Measurements from ENCODE around the gene CD164. TPM values are rescaled to one million over a fixed set of nuclear protein-coding genes. Genes with fewer than 3 reads are reported as not detected.

Gene CD164
- total and polyA plus RNA-seq, 2 of the 13 experiments (the other 11 are each of a cell fraction or from before 2014, with no cell fraction given), result 222 to 293 TPM

DNA sequence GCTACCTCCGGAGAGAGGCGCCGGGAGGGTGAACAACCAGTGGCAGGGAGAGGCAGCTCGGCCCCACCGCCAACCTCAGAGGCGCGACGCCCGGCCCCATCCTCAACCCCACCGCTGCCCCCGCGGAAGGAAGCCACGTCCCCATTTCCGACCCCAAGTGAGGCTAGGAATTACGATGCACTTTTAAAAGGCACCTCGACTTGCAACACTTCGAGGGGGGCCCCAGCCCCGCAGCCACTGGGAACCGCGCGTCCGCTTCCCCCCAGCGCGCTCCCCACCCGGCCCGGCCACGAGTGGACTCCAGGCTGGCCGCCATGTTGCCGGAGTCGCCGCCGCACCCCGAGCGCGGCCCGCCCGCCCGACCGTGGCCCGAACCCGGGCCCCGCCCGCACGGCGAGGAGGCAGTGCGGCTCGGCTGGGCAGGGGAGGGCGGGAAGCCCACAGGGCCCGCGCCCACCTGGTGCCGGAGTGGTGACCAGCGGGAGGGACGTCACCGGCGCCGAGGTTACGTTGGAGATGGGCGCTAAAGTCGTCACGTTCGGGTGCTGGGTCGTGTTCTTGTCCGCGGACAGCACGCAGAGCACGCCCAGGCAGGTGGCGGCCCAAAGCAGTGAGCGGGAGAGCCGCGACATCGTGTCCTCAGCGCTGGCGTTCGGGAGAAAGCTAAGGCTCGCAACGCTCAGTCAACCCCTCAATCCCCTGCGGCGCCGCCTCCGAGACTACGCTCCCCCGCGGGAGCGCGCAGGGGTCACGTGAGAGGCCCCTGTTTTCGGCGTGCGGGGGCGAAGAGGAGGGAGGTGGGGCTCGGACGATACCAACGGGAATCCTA is at the start of gene CD164 (continued):
- TF ChIP-seq ZNF10 (CRISPR knock-in tag; IDR thresholded peaks at IDR 0.05; ENCODE audit: borderline replicate concordance, low read depth) (0 out of 2 replicates have a peak, but pooled peaks have one; percentile 43), NCOA2 (CRISPR knock-in tag; IDR thresholded peaks at IDR 0.05) (no peak; the same call in 1 of the 2 replicates), ZNF484 (CRISPR knock-in tag; IDR thresholded peaks at IDR 0.05; ENCODE audit: borderline replicate concordance, low read depth) (no peak), NFYB (CRISPR knock-in tag; IDR thresholded peaks at IDR 0.05) (no peak; the same call in 1 of the 2 replicates), POLR2G (IDR thresholded peaks at IDR 0.05; ENCODE audit: low read depth, low read length) (peak; percentile 90), ZIK1 (CRISPR knock-in tag; IDR thresholded peaks at IDR 0.05; ENCODE audit: borderline replicate concordance, low read depth) (peak; percentile 83), ASH2L (IDR thresholded peaks at IDR 0.05; ENCODE audit: insufficient read length, low read depth, low read length) (peak; percentile 8), AGO2 (optimal IDR thresholded peaks at IDR 0.05; ENCODE audit: low read depth, low read length) (peak; percentile 87), PLSCR1 (CRISPR knock-in tag; IDR thresholded peaks at IDR 0.05; ENCODE audit: borderline replicate concordance) (no peak), ZNF44 (CRISPR knock-in tag; IDR thresholded peaks at IDR 0.05) (no peak), EZH2 (conservative IDR thresholded peaks at IDR 0.05; ENCODE audit: low read depth, low read length) (no peak), ZBTB10 (CRISPR knock-in tag; IDR thresholded peaks at IDR 0.05; ENCODE audit: borderline replicate concordance) (no peak; the same call in 1 of the 2 replicates)
- TF ChIP-seq, protein P1, sequence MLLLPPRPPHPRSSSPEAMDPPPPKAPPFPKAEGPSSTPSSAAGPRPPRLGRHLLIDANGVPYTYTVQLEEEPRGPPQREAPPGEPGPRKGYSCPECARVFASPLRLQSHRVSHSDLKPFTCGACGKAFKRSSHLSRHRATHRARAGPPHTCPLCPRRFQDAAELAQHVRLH (CRISPR knock-in tag; IDR thresholded peaks at IDR 0.05; ENCODE audit: borderline replicate concordance, low read depth), result no peak; the same call in 1 of the 2 replicates
- TF ChIP-seq, protein P2, sequence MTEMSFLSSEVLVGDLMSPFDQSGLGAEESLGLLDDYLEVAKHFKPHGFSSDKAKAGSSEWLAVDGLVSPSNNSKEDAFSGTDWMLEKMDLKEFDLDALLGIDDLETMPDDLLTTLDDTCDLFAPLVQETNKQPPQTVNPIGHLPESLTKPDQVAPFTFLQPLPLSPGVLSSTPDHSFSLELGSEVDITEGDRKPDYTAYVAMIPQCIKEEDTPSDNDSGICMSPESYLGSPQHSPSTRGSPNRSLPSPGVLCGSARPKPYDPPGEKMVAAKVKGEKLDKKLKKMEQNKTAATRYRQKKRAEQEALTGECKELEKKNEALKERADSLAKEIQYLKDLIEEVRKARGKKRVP (CRISPR knock-in tag; IDR thresholded peaks at IDR 0.05), result no peak
- TF ChIP-seq, protein P3, sequence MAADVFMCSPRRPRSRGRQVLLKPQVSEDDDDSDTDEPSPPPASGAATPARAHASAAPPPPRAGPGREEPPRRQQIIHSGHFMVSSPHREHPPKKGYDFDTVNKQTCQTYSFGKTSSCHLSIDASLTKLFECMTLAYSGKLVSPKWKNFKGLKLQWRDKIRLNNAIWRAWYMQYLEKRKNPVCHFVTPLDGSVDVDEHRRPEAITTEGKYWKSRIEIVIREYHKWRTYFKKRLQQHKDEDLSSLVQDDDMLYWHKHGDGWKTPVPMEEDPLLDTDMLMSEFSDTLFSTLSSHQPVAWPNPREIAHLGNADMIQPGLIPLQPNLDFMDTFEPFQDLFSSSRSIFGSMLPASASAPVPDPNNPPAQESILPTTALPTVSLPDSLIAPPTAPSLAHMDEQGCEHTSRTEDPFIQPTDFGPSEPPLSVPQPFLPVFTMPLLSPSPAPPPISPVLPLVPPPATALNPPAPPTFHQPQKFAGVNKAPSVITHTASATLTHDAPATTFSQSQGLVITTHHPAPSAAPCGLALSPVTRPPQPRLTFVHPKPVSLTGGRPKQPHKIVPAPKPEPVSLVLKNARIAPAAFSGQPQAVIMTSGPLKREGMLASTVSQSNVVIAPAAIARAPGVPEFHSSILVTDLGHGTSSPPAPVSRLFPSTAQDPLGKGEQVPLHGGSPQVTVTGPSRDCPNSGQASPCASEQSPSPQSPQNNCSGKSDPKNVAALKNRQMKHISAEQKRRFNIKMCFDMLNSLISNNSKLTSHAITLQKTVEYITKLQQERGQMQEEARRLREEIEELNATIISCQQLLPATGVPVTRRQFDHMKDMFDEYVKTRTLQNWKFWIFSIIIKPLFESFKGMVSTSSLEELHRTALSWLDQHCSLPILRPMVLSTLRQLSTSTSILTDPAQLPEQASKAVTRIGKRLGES (CRISPR knock-in tag; IDR thresholded peaks at IDR 0.05; ENCODE audit: borderline replicate concordance), result 0 out of 2 replicates have a peak, but pooled peaks have one; percentile 45
- TF ChIP-seq, protein P4, sequence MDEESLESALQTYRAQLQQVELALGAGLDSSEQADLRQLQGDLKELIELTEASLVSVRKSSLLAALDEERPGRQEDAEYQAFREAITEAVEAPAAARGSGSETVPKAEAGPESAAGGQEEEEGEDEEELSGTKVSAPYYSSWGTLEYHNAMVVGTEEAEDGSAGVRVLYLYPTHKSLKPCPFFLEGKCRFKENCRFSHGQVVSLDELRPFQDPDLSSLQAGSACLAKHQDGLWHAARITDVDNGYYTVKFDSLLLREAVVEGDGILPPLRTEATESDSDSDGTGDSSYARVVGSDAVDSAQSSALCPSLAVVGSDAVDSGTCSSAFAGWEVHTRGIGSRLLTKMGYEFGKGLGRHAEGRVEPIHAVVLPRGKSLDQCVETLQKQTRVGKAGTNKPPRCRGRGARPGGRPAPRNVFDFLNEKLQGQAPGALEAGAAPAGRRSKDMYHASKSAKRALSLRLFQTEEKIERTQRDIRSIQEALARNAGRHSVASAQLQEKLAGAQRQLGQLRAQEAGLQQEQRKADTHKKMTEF (CRISPR knock-in tag; IDR thresholded peaks at IDR 0.05), result peak; percentile 69

Measured in HepG2 (cell line).